Midbrain (tissue), 1 donor: ENCODE measurements around the gene NLGN1.
A peak's percentile ranks its signal among the peaks of the same experiment; 100 is the strongest.

ENCODE experiments used
- DNase-seq: peaks from one replicate; lab custom pipeline; 2025; lab: John Stamatoyannopoulos, UW

Gene NLGN1

DNA sequence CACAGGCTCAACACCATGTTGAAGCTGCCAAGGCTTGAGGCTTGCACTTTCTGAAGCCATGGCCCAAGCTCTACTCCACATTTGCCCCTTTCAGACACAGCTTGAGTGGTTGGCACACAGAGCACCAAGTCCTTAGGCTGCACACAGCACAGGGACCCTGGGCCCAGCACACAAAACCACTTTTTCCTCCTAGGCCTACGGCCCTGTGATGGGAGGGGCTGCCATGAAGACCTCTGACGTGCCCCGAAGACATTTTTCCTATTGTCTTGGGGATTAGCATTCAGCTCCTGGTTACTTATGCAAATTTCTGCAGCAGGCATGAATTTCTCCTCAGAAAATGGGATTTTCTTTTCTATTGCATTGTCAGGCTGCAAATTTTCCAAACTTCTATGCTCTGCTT is 445.5 kb downstream of the NLGN1 start:
- DNase-seq = no peak

DNA sequence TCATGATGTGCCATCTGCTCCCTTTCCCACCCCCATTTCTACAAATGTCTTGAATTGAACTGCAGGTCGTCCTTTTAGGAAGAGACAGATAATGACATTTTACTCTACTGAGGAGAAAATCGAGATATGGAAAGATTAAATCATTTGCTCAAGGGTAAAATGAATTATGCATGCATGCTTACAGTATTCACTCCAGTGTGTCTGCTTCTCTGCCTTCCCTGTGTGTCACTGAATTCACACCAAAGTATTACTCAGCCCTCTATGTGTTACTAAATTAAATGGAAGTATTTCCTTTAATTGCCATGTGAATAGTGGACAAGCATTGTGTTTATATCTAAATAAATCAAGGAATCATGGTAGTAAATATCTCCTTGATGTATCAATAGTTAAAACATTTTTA is 449.0 kb downstream of the NLGN1 start:
- no peak for DNase-seq

DNA sequence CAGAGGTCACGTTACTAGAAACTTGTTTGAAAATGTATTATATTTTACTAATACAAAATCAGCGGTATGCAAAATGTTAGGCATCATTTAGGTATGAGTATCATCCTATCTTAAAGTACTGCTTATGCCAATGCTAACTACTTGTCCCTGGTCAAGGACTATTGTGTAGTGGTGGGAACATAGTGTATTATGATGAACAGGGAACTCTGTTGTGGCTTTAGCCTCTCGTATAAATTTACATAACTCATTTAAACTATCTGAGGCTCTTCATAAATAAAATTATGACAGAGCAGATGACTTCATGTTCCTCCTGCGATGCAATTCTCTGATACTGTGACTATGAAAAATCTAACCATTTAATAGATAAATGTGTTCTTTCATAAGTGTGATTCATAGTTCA is 451.9 kb downstream of the NLGN1 start:
- DNase-seq = no peak

DNA sequence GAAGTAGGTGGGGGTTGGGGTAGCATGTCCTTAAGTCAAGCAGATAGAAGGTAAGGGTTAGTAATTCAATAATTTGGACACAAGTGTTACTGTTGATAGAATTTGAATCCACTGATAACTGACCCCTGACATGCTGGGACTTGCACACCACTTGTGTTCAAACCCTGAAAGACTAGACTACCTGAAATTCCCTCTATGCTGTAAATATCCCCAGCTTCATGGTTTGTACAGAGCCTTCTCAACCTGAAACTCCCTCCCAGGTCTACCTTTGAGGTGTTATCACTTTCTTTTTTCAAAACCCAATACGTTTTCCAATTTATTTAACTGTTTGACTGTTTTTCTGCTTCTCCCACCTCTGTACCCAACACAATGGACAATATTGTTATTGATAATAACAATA is 459.6 kb downstream of the NLGN1 start:
- no peak for DNase-seq

DNA sequence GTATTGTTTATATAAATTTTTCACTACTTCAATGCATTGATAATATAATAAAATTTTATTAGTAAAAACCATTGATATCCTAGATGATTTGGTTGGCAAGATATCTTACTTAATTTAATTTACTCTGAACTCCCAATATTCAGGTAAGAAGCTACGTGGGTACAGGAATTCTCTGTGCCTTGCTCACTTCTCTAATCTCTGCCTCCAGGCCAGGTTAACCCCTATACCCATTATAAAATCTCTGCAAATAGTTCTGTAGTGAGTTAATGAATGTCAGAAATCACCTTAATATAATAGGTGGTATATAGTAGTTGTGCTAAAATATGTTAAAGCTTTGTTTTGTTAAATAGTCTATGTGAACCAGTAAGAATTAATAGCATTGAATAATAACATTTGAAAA is 465.2 kb downstream of the NLGN1 start:
- no peak for DNase-seq

DNA sequence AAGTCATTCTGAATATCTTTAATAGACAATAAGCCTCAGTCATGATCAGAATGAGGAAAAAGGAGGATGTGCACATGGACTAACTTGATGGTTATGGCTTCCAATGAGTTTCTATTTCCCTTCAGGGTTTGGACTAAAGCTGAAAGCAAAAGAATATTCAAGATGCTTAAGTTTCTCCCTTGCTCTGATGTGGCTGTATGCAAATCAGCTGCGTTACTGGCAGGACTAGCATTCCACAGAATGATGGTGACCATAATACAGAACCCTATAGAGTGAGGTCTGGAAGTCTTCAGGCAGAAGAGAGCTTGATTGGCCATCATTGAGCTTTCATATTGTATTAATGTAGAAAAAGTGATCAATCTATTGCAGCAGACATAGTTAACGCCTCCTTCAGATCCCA is 466.0 kb downstream of the NLGN1 start:
- DNase-seq = no peak

DNA sequence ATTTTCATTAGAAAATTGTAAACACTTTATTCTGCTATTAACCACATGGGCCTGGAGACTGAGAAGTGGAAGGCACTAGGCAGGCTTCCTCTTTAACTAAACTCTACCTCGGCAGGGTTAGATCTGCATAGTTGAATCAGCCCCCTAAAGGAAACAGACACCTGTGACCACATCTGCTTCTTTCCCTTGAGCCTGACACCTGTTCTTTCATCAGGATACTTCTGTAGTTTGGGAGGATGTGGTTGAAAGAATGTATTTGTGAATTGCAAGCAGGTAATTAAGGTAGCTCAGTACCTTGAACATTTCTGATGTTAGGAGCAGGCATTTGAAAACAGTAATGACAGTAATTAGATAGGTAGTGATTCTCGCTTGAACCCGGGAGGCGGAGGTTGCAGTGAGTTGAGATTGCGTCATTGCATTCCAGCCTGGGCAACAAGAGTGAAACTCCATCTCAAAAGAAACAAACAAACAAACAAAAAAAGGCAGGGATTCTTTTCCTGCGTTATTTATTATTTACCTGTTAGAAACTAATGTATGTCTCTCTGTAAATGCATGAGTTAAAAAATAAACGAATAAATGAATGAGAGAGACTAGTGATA is 468.5 kb downstream of the NLGN1 start:
- DNase-seq = no peak

DNA sequence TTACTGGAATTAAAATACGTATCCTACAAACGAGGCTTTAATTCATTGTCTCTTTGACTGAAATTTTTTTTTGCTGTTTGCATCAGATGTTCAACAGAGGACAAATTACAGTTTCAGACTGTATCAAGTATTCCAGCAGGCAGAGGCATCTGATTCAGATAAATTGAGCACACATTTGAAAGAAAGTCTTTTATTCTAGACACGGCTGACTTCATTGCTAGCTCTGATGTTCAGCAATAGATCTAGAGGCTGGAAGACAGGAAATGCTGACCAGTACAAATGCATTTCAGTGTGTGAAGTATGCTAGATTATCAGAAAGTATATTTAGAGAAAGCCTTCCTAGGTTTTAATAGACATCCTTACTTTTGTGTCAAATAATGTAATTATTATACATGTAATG is 472.2 kb downstream of the NLGN1 start:
- DNase-seq = peak; percentile 24

DNA sequence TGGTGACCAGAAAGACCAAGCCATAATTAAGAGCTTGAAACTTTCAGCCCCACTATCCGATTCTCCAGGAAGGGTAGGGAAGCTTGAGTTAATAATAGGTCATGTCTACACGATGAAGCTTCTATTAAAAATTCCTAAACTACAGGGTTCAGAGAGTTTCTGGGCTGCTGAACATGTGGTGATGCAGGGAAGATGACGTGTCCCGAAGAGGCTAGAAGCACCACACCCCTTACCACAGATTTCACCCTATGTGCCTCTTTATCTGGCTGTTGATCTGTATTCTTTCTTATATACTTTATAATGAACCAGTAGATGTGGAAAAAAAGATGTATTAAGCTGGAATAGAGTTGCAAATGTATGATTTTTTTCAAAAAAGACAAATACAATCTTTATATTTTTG is 473.4 kb downstream of the NLGN1 start:
- no peak for DNase-seq

DNA sequence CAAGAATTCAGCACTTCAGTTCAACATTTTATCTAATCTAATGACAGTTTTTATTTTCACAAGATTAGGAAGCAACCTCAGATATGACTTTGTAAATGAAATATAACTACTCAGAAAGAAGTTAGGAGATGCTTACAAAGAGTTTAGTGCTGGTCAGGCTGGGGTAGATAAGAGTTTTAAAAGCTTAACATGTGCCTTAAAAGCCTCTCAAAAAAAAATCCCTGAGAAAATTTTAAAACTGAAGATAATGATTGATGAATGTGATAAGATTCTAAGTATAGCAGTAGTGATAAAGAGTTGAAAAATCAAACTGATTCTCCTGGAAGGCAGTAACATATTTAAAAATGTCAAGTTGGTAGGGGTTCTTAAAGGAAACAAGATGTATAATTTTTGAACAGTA is 478.2 kb downstream of the NLGN1 start:
- DNase-seq = no peak

DNA sequence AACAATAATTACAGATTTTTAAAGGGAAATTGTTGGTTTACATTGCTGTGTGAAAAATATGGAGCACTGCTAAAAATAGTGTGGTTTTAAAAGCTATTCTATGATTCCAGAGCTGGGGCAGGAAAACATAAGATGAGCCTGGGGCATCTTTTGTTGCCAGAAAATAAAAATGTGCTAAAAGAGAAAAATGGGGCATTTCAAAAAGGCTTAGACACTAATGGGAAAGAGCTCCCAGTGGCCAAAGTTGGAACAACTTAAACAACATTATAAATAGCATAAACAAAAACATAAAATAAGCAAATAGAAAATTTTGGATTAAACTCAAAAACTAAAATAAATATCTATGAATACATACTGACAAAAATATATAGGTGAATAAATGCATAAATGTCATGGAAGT is 478.9 kb downstream of the NLGN1 start:
- no peak for DNase-seq

DNA sequence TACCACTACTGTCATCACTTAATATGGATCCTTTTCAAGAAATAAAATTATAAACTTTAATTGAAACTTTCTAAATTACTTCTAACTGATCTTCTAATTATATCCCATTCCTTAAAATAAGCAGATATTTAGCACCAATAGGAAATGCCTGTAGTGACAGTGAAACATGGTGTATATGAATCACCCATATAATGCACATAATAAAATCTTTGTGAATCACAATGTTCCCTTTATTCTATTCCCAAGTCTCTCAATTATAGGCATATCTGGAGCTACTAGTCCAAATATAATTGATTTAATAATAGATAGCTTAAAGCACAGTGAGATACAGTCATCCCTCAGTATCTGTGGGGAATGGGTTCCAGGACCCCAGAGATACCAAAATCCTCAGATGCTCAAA is 490.3 kb downstream of the NLGN1 start:
- no peak for DNase-seq

DNA sequence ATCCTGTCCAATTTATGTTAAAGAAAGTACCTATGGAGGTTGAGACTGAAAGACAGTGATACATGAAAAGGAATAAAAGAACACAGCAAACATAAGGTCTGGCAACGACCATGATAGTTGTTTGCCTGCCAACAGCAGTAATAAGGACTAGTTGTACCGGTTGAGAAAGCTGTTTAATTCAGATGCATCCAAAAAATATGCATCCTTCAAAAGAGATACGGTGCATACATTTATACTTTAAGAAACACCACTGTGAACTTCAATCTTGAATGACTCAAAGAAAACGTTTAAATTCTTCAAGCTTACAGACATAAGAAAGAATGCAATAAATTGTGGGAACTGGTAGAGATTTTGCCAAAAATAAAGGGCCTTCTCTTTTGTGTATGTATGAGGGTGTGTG is 492.1 kb downstream of the NLGN1 start:
- no peak for DNase-seq

DNA sequence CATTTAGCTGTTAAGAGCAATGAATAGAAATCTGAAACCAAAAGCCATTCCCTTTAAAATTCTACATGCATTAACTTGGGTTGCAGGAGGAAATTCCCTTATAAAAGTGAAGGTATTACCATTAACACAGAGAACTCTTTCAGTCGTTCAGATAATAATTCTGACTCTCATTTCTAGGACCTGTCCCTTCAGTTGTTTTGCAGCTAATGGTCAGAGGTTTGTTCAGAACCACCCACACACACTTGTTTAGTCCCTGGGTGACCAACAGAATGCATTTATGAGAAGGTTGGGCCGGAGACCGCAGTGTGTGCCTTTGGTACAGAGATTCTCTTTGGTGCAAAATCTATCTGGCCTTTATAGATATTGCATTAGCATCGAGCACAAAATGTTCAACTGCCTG is 492.5 kb downstream of the NLGN1 start:
- DNase-seq = no peak

DNA sequence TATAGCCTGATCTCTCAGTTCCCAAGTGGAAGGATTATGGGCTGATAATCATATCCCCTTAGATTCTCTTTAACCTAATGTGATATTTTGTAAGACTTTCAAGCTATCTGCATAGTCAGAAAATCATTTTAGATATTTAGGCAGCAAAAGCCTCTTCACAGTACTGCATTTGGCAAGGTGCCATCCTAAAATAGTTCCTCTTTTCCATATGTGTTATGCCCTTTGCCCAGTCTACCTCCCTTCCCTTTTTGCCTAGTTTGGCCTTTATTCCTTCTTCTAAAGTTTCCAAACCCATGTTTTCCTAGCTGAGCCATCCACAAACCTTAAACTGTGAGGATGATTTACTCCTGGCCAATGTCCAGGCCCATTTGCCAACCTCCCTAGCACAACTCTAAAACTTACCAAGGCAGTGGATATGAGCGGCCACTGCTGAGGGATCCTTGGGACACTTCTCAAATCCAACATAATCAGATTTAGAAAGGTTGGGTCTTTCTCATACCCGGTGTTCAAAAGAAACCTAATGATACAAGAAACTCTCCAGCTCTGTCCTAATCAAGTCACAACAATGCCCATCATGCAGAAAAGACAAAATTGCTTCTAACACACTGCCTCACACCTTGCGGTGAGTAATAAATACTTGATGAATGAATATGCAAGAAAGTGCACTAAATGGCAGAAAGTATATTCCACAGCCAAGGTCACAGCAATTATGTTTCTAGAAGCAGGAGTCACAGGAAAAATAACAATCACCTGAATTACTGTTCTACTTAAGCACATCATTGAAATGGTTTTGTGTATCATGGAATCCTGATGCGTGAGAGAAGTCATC is 493.9 kb downstream of the NLGN1 start:
- no peak for DNase-seq

DNA sequence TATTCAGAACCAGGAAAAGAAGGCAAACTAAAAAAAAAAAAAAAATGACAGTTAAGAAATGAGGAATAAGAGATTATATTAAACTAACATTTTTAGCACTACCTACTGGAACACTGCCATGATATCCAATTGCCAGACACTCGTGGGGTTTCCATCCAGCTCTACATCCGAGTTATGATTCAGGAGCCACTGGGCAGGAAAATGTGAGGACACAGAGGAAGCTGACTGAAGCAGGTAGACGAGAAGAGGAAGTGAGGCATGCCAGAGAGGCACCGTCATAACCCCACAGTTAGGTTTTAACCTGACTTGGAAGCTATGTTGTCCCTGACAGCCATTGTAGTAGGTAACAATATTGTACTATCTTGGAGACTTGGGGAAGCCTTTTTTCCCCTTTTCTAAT is 495.0 kb downstream of the NLGN1 start:
- no peak for DNase-seq

DNA sequence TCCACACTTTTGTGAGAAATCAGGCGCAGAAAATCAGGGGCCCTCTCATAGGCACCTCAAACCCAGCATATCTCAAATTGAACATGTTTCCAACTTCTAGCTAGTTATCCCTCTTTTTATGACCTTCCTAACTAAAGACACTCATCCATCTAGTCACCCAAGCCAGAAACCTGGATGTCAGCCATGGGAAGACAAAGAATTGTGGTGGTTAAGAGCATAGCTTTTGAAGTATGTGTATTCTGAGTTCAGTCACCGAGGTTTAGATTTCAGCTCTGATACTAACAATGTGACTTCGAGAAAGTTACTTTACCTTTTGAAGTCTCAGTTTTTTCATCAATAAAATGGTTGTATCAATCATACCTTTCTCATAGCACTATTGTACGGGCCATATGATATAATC is 495.5 kb downstream of the NLGN1 start:
- DNase-seq = no peak

DNA sequence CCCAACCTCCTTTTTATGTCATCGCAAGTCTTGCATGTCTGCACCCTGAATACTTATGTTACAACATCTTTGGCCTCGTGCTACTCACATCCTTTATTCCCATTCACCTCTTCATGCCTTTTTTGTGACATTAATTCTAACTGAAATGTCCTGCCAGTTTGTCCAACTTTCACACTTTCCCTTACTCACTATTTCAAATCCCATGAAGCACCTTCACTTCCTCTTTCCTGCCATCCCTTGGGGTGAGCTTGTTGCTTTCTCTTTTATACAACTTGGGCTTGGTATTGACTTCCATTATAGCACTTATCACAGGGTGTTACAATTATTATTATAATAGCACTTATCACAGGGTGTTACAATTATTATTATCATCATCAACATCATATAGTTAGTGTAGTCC is 496.3 kb downstream of the NLGN1 start:
- DNase-seq = no peak

DNA sequence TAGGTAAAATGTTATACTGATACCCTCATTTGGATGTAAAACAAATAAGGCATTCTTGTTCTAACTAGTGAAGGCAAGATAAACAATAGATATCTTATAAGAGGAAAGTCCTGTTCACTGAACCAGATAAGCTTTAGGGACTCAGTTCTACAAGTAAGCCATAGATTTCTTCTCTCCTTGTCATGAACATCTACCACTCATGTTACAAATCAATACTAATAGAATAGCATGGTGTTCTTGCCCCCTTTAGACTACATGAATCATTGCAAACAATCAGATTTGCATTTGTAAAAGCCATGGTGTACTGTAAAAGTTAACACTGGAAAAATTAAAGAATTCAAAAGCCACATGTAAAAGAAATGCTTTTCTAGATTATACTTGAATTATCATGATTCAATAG is 500.1 kb downstream of the NLGN1 start:
- no peak for DNase-seq

DNA sequence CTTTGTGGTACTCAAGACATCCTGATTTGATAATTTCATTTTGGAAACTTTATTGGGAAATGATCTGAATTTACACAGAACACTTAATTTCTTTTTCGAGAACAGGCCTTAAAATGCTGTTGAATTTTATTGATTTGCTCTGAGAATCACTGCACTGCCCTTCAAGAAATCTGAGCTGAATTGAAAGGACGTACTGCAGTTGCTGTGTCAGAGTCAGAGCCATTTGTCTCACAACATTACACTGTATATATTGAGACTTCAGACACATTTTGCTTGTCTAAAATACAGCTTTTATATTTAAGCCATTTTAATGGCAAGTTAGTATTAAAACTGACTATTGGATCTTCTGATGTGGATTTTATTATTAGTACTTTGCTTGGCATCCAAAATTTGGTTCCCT is 504.1 kb downstream of the NLGN1 start:
- DNase-seq = no peak

DNA sequence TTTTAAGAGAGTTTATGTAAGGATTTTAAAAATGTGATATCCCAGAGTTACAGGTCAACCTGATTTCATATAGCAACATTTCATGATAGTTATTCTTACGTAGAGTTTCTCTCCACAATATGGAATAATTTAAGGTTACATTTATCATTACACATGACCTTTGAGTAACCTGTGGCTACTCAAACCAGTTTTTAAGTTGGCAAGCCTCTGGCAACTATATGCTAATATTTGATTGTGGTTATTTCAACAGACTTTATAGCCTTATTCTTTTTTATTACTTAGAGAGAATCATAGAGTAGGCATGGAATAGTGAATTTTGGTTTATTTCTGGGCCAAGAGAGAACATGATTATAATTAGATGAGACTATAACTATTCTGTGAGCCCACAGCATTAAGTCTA is 504.9 kb downstream of the NLGN1 start:
- no peak for DNase-seq

DNA sequence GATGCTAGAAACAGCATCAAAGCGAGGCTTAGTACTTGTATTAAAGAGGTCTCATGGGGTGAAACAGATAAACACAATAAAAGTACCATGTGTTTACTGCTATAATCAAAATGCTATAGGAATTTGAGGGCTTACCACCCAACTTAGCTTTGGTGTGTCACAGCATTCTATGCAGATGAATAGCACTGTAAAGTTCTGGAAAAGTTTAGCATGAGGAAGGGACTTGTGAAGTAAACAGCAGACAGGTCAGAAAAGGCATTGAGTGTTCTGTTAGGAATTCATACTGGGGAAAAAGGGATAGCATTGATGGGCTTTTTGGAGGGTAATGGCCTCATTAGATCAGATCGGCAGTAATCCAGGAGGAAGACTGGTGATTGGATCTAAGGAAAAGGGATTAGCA is 505.3 kb downstream of the NLGN1 start:
- no peak for DNase-seq

DNA sequence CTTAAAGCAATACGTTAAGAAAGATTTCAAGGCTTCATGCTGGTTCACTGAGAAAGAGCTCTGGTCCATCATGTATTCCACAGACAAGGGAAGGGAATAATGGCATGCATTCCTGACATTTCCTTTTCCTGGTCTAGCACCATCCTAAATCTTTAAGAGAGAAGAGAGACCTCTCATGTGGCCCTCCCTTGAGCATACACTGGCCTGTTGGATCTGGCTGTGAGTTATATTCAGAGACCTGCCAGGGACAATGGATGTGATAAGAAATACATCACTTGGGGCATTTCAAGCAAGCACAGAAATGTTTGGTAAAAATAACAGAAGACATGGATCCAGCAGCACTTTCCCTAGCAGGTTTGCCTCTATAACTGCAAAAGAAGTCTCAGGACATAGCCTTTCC is 507.8 kb downstream of the NLGN1 start:
- DNase-seq = no peak

DNA sequence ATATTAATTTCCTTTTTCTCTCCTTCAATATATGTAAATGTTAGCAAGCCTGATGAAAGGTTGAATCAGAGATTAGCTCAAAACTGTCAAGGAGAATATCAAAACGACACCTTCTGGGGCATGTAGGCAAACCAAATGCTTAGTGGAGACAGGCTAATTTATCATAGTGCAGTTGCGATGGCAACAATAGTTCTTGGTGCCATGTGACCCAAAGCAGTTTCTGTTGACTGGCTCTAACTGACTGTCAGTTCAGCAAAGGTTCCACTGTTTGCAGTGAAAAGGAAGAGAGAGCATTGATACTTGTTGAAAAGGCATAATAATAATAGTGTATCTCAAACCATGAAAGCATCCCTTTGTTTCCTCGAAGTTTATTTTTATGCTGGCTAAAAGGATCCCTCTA is 513.9 kb downstream of the NLGN1 start:
- peak; percentile 61 for DNase-seq
